NCI-H2196 treated with DMSO at 0.1 percent for 48 hours (cell line): ENCODE results near the gene CDC123.
"Not testable (repeated sequence)": the region's sequence is repeated elsewhere in the genome, so short reads cannot be mapped to it uniquely, and the experiment has no call there.

ENCODE experiments used
- DNase-seq: peaks from one replicate; lab custom pipeline; 2025; ENCODE audit not compliant: unreplicated experiment; lab: John Stamatoyannopoulos, UW

The CDC123 gene

DNA sequence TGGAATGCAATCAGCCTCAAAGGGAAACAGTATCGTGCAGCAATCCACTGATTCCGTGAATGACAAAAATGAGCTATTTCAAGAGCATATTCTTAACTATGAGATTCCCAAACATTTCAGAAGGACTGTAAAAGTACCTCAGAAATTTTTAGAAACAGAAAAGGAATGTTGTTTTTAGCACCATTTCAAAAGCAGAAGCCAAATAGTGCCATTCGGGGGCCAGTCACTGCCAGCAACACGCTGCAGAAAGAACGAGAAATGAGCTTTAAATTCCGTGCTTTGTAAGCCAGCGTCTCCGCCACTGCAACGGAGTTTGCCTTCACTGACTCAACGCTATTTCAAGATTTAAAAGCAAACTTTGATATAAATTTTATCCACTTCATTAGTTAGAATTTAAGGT is 6.6 kb upstream of the CDC123 start:
- DNase-seq = no peak

DNA sequence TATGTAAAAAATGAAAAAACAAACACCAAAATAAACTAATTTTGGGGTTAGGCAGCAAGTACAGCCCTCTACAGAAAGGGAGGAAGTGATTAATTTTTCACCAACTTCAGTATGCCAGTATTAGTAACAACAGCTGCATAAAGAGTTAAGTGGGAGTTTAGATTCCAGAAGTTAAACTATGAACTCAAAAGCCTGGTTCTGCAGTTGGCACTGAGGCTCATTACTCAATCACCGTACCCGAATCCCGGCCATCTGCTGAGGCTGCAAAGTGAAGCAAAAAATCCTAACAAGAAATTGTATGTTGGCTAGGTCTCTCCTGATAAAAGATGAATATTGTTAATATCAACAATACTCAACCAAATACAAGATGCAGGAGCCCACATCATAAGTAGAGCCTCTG is 4.3 kb upstream of the CDC123 start:
- no peak for DNase-seq

DNA sequence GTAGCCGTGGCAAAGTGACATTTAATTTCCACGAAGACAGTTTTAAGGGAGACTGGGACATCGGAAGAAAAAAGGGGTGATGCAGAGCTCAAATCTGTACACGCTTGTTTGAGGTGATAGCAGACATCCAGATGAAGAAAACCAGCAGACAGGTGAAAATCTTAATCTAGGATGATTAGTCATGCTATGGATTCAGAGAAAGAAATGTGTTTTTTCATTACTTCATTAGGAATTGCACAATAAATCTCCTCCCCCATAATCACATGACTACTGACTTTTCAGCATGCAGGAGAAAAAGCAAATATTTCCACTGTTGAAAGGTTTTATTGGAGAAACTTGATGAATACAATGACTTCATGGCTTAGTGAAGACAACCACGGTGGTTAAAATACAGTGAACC is 2.8 kb upstream of the CDC123 start:
- DNase-seq = no peak

DNA sequence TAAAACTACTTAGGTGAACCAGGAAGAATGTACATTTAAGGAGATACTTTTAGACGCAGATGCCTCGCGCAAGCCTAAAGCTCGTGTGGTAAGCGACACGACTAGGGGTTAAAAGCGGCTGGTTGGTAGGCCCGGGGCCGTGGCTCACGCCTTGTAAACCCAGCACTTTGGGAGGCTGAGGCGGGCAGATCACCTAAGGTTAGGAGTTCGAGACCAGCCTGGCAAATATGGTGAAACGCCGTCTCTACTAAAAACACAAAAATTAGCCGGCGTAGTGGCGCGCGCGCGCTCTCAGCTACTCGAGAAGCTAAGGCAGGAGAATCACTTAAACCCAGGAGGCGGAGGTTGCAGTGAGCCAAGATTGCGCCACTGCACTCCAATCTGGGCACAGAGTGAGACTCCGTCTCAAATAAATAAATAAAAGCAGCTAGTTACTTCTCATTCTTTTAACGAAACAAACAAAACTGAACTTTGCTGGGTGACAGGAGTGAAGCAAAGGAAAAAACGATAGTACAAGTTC is 1.2 kb upstream of the CDC123 start:
- no peak for DNase-seq

DNA sequence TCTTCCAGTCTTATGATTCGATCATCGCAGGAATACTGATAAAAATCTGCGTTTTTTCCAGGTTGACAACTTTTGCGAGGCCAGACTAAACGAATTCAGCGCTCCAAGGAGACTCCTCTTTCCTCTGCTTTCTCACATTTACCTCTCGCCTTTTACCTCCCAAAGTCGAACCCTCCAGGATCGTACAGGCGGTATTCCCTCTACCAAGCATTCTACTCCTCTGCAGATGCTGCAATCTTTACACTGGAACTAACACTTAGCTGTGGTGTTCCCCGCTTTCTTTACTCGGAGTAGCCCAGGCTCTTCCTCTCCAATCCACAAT is 746 bp upstream of the CDC123 start:
- no peak for DNase-seq

DNA sequence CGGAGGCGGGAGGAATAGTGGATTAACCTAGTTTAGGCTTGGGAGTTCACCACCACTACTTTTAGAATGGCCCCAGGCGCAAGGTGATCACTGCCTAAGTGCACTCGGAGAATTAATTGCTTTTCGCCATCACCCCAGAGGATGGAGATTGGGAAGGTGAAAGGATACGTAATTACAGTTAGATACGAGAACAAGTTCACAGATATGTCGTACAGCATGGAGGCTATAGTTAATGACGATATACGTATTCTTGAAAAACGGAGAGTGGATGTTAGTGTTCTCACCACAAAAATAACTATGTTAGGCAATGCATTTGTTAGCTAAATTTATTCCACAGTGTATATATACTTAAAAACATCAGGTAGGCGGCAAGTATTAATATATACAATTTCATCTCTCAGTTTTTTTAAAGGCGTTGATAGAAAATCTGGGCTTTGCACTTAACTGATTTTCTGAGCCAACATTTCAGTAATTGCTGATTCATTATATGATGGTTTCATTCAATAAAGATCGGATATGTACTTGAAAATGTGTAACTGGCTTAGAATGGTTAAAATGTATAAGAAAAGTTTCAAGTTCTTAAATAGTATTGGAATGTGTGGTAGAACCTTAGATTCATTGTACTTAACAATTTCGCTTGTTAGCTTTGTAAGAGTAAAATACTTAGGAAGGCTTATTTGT is 683 bp downstream of the CDC123 start:
- no peak for DNase-seq

DNA sequence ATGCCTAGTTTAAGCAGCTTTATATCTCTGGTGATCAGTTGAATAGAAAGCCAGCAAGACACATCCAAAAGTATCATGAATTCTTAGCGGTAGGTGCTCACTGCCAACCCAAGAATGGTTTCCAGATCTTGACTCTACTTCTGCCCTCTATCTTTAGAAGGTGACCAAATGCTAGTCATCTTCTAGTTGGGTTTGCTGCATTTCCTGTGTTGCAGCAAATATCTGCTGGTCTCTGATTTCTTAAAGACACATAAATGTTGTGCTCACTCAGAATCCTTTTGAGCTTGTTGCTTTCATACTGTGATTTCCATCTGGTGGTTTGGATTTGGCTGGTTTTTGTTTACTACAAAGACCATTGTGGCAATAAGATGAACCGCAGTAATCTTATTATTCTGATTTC is 2.2 kb downstream of the CDC123 start:
- no peak for DNase-seq

DNA sequence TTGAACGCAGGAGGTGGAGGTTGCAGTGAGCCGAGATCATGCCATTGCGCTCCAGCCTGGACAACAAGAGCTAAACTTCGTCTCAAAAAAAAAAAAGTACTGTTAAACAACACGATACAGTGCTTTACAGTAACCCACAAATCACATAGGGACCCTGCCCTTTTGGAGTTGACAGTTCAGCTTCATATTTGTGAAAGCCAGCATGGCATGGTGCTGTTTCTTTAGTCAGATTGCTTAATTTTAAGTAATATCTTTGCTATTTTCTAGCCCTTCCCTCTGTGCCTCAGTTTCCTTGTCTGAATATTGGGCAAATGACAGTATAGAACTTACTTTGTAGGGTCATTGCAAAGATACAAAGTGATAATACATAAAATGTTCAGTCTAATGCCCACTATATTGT is 4.9 kb downstream of the CDC123 start:
- DNase-seq = no peak

DNA sequence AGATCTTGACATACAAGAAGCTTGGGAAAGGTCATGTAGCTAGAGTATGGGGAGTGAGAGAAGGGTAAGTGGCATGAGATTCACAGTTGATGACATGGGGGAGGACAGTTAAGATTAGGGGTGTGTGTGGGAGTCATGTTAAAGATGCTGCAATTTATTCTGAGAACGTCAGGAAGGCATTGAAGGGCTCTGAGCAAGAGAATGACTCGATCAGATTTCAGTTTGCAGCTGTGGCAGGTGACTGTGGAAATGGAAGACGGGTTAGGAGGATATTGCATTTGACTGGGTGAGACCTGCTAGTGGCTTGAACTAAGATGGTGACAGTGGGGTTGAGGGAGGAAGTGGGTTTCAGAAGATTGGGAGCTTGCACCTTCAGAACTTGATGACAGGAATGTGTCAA is 5.6 kb downstream of the CDC123 start:
- no peak for DNase-seq

DNA sequence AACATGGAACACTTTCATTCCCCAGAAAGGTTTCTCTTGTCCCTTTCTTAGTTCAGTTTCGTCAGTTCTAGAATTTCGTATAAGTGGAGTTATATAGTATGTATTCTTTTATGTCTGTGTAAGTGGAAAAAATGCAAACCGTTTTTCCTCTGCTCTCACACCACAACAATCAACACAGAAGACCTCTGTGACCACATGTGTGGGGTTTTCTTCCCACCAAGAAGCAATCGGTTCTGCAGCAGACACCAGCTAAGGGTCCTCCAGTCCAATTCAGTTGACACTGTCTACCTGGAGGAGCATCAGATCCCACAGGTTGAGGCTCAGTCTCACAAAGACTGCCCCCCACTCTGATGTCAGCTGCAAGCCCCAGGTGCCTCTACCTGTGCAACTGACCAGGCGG is 6.2 kb downstream of the CDC123 start:
- no peak for DNase-seq

DNA sequence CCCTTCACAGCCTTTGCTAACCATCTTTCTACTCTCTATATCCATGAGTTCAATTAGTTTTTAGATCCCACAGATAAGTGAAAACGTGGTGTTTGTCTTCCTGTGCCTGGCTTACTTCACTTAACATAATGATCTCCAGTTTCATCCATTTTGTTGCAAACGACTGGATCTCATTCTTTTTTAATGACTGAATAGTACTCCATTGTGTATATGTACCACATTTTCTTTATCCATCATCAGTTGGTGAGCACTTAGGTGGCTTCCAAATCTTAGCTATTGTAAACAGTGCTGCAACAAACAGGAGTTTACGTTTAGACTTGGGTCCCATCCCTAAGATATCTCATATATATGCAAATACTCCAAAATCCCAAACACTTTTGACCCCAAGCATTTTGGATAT is 9.1 kb downstream of the CDC123 start:
- DNase-seq = no peak

DNA sequence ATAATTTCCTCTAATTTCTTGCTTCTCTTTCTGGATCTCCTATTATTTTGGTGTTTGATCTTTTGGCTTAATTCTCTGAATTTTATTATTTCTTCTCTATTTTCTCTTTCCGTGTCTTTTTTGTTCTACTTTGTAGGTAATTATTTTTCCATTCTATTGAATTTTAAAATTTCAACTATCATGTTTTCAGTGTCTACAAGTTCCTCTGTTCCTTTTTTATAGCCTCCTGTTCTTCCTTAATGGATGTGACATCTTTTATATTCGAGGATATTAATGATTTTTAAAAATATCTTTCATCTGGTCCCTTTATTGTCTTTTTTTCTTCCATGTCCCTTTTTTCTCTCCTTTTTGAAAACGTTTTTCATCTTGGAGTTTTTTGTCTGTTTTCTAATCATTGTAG is 11.1 kb downstream of the CDC123 start:
- no peak for DNase-seq

DNA sequence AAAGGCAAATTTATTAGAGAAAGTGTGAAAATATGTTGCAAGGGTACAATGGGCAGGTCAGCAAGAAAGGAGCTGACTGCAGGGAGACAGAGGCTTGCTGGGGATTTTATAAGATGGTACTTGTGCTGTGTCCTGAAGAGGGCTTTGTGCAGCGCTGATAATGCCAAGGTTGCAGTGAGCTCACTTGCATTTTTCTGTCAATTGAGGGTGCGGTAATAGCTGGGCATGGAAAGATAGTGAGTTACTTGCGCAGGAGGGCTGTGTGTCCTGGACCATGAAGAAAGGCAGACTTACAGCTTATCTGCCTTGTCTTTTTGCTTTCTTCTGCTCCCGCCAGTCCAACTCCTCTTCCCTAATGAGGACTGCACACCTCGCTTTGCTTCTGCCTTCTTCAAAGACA is 12.5 kb downstream of the CDC123 start:
- no peak for DNase-seq

DNA sequence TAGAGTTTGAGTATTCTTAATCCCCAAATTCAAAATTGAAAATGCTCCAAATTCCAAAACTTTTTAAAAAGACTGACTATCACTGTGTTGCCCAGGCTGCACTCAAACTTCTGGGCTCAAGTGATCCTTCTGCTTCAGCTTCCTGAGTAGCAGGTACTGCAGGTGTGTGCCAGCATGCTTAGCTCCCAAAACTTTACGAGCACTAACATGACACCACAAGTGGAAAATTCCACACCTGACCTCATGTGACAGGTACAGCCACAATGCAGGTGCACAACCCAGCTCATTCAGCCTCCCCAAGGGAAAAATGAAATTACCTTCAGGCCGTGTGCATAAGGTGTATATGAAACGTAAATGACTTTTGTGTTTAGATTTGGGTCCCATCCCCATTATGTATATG is 16.5 kb downstream of the CDC123 start:
- no peak for DNase-seq

DNA sequence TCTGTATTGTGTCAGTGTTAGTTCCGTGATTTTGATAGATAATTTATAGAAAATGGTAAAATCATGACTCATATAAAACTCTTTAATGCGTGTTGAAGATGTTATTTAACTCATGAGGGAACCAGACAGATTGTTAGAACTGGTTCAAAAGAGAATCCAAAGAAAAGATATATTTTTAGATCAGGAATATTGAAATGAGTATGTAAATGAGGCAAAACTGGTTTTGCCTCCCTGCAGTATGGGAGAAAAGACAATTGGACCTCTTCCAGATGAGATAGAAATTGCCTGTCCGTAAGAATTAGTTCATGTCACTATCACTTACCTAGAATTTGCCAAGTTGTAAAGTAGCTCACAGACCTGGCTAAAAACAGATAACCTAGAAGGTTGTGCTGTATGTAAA is 17.6 kb downstream of the CDC123 start:
- DNase-seq = no peak

DNA sequence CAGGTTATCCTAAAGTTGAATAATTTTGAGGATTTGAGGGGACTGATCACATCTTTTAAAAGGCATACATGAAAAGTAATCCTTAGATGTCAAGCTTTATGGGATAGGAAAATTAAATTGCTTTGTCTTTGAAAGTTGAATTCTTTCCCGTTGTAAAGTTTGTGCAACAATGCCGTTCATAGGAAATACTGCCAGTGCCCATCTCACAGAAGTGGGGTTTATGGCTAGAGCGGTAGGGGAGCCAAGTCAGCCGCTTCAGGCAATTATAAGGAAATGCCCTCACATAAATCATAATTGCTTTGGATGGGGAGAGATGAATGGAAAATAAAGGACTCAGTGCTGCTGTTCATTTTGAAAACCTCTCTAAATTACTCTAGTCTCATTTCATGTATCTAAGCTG is 18.1 kb downstream of the CDC123 start:
- DNase-seq = no peak

DNA sequence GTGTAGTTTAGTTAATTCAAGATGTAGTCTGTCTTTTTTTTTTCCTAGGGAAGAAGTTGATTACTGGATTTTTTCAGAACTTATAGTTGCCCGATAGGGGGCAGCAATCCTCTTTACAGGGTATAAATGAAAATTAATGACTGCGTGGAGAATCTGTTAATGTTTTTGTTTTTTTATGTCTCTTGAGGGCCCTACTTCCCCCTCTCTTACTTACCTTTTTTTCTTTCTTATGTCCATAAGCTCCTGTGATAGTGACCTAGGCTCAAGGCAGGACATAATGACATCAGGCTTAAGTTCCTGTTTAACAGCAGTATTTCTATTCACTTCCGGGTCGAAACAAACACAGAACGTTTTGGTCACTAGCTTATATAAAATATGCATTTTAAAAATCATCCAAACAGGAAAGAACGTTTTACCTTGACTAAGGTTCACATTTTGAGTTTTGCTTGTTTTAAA is 18.8 kb downstream of the CDC123 start:
- DNase-seq = no peak

DNA sequence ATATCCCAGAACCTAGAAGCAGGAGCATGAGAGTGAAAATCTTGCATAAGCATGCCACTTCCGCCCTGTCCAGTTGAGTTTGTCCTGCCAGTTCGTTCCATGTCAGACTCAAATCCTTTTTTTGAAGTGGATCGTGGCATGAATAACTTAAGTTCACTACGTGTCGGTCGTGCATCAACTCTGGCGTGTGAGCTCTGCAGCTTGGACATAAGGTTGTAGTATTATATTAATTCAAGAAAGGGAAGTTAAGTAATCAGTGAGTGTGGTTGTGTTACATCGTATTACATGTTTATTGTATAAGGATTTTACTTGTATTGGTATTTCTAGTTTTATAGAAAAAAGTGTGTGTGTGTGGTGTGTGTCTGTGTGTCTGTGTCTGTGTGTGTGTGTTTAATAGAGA is 23.0 kb downstream of the CDC123 start:
- no peak for DNase-seq

DNA sequence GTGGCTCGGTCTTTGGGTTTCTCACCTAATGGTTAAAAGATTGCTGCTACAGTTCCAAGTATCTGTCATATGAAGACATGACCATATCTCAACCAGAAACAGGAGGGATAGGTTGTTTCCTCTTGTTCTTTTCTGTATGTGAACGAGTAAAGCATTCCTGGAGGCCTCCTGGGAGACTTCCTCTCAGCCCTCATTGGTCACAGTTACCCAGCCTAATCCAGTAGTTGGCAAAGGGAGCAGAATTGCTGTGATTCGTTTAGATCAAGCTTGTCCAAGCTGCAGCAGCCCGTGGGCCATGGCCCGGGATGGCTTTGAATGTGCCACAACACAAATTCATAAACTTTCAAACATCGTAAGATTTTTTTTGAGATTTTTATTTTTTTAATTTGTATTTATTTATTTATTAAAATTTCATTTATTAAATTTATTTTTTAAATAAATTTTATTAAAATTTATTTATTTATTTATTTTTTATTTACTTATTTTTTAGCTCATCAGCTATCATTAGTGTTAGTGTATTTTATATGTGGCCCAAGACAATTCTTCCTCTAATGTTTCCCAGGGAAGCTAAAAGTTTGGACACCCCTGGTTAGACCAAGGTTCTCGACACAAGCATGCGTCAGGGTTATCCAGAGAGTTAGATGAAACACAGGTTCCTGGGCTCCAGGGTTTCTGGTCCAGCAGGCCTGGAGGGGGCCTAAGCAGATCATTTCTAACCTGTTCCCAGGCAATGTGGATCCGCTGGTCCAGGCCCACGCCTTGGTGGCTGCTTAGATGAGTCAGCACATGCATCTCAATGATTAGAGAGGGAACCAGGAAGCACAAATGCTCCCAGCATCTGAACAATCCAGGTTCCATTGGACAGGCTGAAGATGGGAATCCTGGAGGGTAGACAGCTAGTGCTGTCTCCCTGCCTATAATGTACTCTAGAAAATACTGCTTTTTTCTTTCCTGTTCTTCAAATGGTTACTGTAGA is 25.6 kb downstream of the CDC123 start:
- no peak for DNase-seq

DNA sequence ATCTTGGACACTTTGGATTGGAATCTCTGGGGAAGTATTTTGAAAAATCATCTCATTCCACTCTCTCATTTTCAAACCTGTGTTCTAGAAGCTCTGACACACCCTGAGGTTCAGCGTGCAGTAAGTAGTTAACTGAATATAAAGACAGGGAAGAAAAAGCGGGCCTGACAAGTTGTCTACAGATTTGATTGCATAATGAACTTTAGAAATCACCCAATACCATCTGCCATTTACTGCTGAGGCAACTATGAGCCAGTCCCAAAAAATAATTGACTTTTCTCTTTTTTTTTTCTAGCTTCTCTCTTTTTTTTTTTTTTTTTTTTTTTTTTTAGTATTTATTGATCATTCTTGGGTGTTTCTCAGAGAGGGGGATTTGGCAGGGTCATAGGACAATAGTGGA is 29.5 kb downstream of the CDC123 start:
- no peak for DNase-seq

DNA sequence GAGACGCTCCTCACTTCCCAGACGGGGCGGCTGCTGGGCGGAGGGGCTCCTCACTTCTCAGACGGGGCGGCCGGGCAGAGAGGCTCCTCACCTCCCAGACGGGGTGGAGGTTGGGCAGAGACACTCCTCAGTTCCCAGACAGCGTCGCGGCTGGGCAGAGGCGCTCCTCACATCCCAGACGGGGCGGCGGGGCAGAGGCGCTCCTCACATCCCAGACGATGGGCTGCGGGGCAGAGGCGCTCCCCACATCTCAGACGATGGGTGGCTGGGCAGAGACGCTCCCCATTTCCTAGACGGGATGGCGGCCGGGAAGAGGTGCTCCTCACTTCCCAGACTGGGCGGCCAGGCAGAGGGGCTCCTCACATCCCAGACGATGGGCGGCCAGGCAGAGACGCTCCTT is 30.4 kb downstream of the CDC123 start:
- DNase-seq = not testable (repeated sequence)

DNA sequence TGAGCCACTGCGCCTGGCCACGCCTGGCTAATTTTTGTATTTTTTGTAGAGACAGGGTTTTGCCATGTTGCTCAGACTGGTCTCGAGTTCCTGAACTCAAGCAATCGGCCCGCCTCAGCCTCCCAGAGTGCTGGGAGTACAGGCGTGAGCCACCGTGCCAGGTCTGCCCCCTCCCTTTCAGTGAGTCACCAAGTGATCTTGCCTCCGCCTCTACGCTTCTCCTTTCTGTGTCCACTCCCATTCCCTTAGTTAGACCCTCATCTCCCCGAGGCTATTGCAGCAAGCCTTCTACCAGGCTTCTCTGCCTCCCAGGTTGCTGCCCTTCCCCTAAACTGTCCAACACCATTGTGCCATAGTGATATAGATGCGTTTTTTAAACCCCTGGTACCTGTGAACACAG is 32.9 kb downstream of the CDC123 start:
- DNase-seq = no peak
